NCI-H510A (cell line): ENCODE measurements around the gene IFIT3.
"Not testable (repeated sequence)": the region's sequence is repeated elsewhere in the genome, so short reads cannot be mapped to it uniquely, and the experiment has no call there.

ENCODE experiments used
- DNase-seq: peaks from one replicate; lab custom pipeline; 2025; lab: John Stamatoyannopoulos, UW

Gene IFIT3, protein sequence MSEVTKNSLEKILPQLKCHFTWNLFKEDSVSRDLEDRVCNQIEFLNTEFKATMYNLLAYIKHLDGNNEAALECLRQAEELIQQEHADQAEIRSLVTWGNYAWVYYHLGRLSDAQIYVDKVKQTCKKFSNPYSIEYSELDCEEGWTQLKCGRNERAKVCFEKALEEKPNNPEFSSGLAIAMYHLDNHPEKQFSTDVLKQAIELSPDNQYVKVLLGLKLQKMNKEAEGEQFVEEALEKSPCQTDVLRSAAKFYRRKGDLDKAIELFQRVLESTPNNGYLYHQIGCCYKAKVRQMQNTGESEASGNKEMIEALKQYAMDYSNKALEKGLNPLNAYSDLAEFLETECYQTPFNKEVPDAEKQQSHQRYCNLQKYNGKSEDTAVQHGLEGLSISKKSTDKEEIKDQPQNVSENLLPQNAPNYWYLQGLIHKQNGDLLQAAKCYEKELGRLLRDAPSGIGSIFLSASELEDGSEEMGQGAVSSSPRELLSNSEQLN

DNA sequence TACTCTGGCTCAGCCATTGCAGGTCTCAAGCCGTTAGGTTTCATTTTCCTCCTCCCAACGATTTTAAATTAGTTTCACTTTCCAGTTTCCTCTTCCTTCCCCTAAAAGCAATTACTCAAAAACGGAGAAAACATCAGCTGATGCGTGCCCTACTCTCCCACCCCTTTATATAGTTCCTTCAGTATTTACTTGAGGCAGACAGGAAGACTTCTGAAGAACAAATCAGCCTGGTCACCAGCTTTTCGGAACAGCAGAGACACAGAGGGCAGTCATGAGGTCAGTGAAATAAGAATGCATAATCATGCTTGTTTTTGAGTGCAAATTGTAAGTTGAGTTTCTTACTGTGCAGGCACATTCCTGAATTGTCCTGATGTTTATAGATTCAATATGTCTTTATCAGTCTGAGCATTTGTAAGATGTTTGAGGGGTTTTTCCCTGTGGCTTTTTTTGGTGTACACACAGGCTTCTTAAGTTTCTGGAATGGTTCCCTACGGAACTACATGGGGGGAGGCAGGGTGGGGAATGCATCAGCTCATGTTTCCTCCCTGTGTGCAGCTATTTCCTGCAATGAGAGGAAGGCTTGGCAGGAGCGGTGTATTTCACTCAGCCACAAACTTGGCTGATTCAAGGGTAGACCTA lies at the start of gene IFIT3:
Gene IFIT3, plus strand, starts transcription at position 195 of the 639 bp plus-strand sequence. Its CDS starts 77 bp downstream, at position 272.
- no peak for DNase-seq

DNA sequence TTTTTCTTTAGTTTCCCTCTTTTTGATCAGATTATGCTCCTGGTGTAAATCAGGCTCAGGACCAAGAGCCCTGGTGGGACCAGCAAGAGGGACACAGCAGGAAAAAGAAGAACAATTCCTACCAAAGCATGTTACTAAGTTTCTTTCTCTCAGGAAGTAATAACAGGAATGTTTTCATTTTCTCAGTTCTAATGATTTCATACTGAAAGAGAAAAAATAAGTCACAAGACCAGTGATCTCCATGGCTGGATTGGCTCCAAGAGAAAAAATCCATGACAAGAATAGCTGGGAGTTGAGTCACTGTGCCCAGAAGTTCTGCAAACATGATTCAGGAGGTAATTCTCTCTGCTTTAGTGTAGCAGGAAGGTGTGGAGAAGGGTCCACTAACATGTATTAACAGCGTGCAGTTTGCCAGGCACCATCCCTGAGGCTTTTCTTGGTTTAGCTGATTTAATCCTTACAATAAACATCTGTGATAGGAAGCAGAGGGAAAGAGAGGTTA lies 49.7 kb upstream of the IFIT3 start:
- DNase-seq: no peak

DNA sequence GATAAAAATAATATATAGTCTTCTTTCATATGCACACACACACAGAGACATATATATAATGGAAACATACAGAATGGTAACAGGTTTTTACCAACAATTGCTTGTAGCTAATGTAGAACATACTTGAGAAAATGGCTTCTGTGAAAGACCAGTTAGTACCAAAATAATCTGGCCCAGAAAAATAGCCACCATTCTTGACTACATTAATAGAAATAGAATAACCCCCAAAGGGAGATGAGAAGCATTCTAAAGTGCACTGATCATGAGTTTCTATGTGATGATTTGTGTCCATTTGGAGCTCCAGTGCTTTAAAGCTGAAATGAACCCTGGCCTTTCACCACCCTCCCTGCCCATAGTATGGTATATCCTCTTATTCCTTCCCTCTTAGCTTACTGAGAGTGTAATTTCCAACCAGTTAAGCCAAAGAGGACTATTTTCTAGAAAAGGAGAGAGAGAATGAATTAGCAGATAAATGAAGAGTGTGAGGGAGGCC lies 48.9 kb upstream of the IFIT3 start:
- DNase-seq: no peak

DNA sequence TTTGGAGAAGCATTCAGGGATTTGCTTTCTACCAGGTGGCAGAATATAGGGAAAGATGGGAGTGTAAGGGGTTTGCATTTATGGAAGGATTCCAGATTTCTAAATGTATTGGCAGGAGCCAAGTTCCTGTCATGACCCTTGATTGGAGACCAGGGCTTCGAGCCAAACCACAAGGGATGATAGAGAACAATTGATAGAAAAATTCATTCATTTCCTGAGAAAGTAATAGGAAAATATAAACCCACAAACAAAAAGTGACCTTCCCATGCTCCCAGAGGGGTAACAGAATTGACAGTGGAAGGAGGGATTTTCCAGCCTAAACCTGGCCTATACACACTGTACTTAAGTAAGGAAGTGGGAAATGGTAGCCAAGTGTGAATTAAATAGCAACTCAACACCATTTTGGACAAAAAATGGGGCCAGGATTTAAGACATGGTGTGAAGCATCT lies 48.4 kb upstream of the IFIT3 start:
- no peak for DNase-seq

DNA sequence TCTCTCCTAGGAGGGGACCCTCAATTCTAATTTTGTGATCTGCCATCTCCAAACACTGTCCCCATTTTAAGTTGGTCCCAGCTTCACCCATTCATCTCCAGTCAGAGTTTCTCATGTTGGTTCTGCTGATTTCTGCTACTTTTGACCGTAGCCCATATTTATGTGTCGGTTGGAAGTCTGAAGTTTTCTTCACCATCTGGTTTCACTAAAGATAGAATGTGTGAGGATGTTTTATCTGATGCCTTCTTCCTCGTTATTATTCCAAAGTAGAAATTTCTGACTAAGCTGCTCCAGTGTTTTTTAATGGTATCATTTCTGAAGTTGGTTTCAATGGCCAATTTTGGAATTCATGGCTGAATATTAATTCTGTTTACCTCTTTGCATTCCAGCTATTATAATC lies 47.3 kb upstream of the IFIT3 start:
- DNase-seq: no peak

DNA sequence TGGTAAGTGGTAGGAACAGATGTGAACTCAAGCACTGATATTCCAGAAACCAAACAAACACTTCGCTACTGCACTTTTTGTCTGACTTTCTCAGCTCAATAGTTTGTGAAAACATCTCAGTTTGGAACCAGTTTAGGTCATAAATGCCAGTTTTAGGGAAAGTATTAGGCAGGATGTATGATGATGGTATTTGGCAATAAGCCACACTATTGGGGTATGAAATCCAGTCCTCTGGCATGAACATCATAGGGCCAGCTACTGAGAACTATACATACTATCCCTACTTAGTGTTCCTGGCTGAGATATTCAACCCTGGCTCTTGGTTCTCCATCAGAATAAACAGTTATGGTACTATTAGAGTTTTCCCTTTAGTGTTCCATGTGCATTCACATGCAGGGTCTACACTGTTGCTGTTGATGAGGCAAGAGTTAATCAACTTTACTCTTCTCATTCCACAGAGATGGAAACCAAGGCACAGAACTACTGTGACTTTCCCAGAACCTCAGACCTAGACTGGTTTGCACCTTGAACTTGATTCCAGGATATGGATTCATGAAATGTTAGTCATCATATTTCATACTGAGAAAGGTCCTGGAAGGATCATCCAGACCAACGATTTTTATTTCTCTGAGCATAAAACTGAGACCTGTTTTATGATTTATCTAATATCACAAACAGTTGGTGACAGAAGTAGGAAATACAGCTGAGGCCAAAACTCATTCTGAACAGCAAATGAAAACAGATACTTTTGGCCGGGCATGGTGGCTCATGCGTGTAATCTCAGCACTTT lies 46.0 kb upstream of the IFIT3 start:
- no peak for DNase-seq

DNA sequence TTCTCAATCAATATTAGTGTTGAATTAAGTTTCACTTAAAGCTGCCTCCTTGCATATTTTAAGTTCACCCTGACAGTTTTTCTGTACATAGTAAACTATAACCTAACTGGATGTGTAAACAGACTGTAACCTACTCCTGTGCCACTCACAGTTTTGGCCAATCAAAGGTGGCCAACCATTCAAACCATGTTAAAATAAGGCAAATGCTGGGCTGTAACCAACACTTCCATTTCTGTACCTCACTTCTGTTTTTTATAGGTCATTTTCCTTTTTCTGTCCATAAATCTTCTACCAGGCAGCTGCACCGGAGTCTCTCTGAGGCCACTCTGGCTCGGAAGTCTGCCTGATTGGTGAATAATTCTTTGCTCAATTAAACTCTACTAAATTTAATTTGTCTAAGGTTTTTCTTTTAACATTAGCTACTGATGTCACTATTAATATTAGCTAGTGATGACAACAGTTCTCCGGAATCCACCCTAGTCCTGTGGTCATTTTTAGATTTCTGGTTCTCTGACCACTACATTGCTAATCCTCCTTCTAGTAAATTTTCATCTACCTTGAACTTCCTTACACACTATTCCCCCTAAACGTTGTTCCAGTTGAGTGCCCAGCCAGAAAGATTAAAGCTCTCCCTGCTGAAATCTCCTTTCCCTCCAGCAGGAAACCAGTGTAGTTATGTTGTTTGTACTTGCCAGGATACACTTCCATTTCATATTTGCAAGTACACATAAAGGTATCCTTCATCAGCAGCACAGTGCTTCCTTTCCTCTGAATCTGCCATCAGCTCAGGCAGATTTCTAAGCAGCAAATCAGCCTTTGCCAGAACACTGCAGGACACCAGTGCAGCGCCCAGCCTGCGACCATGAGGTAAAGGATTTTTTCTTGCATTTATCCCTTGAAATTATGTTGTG lies 44.5 kb upstream of the IFIT3 start:
- DNase-seq: no peak

DNA sequence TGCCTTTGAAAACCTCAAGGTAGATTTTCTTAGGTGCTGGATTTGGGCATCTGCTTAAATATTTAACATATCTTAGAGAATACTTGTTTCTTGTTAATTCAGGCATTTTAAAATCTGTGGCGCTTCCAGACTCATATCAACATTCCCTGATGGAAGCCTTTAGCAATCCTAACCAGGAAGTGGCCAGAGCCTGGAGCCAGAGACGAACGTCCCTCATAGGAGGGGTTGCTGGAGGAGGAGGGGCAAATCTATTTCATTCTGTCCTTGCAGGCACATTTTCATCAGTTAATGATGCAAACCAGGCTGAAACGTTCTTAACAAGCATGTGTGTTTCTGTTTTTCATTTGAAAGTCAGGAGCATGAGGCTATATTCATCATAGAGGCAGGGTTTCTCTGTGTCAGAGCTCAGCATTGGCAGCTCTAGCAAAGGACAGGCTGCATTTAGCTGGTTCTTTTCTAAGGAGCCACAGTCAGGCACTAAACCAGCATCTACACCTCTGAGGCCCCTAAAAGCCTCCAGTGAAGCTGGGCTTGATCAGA lies 43.8 kb upstream of the IFIT3 start:
- DNase-seq: peak; percentile 30

DNA sequence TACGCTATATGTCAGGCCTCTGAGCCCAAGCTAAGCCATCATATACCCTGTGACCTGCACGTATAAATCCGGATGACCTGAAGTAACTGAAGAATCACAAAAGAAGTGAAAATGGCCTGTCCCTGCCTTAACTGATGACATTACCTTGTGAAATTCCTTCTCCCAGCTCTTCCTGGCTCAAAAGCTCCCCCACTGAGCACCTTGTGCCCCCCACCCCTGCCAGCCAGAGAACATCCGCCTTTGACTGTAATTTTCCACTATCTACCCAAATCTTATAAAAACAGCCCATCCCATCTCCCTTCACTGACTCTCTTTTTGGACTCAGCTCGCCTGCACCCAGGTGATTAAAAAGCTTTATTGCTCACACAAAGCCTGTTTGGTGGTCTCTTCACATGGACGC lies 43.1 kb upstream of the IFIT3 start:
- not testable (repeated sequence) for DNase-seq

DNA sequence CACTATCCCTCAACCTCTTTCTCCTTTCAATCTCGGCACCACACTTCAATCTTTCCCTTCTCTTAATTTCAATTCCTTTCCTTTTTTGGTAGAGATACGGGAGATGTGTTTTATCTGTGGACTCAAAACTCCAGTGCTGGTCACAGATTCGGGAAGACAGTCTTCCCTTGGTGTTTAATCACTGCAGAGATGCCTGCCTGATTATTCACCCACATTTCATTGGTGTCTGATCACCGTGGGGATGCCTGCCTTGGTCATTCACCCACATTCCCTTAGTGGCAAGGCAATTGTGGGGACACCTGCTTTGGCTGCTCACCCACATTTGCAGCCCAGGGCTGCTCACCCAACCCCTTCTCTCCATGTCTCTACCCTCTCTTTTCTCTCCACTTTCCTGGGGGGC lies 42.5 kb upstream of the IFIT3 start:
- DNase-seq: not testable (repeated sequence)

DNA sequence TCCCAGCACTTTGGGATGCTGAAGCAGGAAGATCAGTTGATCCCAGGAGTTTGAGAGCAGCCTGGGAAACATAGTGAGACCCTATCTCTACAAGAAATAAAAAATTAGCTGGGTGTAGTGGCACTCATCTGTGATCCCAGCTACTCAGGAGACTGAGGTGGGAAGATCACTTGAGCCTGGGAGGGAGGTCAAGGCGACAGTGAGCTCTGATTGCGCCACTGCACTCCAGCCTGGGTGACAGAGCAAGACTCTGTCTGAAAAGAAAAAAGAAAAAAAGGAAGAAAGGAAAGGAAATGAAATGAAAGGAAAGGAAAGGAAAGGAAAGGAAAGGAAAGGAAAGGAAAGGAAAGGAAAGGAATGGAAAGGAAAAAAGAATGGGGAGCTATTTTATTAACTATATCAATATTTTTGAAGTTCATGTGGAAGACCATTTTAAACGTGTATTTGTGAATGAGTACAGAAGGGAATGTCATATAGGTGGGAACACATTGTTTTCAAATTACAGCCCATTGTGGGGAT lies 33.0 kb upstream of the IFIT3 start:
- DNase-seq: no peak

DNA sequence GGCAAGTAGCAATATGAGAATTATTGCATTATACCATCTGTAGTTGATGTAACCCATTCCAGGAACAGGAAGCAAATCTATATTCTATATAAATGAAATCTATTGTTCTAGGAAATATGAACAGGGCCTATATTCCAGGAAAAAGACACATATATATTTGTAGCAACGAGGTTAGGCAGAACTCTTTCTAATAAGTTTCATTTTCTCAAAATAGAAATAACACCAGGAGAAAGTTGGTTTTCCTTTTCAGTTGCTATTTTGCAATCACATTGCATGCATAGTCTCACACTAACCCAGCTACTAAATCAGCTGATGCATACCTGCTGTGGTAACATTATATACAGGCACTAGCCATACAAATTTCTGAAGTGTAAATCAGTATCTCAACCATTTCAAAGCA lies 32.2 kb upstream of the IFIT3 start:
- DNase-seq: no peak

DNA sequence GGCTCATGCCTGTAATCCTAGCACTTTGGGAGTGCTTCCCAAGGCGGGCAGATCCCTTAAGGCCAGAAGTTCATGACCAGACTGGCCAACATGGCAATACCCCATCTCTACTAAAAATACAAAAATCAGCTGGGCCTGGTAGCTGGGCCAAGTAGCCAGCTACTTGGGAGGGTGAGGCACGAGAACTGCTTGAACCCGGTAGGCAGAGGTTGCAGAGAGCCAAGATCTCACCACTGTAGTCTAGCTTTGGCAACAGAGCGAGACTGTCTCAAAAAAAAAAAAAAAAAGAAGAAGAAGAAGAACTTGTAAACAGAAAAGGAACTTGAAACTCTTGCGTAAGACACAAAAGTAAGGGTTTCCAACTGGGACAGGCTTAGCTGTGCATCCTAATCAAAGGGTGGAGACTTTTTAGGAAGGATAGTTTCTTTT lies 31.6 kb upstream of the IFIT3 start:
- DNase-seq: no peak

DNA sequence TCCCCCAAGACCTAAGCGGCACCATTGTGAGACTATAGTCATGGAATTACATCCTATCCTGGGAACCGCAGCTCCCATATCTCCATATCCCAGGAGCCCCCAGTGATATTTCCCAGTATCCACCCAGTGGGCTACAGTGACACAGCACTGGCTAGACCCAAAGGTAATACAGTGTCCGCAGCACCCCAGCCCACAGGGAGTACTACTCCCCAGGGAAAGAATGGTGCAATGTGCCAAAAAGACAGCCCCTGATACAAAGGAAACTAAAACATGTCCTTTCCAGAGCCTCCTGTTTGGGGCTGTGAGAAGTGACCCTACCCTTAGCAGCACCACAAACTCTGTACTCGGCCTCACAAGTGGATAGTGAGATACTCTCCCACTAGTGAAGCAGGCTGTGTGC lies 30.4 kb upstream of the IFIT3 start:
- DNase-seq: no peak

DNA sequence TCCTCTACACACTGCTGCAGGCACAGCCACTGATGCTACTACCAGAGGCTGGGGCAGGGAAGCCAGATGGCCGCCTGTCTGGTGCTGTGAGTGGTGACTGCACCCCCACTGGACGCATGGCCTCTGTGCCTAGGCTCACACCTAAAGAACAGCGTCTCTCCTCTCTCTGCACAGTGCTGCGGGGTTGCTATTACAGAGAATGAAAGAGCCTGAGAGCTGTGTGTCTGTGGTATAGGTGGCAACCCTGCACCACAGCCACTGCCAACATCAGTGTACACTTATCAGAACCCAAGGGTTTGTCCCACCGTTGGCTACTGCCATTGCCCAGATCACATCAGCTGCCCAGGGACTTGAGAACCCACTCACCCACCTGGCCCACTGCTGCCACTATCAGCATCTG lies 30.0 kb upstream of the IFIT3 start:
- no peak for DNase-seq

DNA sequence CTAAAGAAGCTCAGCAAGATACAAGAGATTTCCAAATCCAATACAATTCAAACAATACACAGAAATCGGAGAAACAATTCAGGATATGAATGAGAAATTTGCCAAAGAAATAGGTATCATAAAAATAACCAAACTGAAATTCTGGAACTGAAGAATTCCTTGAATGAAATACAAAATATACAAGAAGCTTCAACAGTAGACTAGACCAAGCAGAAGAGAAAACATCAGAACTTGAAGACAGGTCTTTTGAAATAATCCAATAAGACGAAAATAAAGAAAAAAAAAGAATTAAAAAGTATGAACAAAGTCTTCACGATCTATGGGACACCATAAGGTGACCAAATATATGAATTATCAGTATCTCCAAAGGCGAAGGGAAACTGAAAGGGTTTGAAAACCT lies 28.8 kb upstream of the IFIT3 start:
- DNase-seq: no peak

DNA sequence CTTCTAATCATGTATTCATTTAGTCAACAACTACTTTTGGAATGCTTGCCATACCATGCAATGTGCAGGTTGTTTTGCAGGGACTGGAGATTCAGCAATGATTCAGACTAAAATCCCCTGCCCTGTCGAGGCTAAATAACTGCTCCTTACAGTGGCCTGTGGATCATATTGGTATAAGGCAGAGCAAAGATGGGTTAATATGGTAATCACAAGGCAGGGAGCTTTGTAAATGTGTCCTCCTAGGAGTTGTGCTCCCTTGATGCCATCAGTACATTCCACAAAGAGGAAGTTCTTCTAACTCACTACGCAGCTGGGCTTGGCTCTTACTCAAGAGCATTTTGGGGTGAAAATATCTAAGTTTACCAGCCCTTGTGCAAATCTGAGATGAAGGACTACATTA lies 26.6 kb upstream of the IFIT3 start:
- no peak for DNase-seq

DNA sequence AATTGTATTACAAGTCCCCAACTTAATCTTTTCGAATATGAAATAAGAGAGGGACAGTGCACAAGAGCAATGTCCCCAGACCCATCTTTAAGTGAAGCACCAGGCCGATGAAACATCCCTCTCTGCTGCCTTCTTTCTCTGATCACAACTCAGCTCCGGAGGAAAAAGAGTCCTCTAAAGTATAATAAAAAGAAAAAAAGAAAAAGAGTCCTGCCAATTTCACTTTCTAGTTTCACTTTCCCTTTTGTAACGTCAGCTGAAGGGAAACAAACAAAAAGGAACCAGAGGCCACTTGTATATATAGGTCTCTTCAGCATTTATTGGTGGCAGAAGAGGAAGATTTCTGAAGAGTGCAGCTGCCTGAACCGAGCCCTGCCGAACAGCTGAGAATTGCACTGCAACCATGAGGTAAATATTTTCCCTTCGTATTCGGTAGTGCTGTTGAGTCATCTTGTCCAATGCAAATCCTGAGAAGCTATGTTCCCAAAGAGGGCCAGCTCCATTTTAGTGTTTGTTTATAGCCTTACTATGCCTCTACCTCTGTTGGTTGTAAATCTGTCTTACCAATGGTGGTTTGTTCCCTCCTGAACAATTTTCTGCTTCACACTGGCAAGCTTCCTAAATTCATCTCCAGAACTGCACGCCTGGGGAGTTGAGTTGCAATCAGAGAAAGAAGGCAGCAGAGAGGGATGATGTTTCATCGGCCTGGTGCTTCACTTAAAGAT lies 25.9 kb upstream of the IFIT3 start, which contains the start of gene IFIT2:
Gene IFIT2, plus strand, starts transcription at position 326 of the 725 bp plus-strand sequence. Its CDS starts 78 bp downstream, at position 404.
- DNase-seq: peak; percentile 22

DNA sequence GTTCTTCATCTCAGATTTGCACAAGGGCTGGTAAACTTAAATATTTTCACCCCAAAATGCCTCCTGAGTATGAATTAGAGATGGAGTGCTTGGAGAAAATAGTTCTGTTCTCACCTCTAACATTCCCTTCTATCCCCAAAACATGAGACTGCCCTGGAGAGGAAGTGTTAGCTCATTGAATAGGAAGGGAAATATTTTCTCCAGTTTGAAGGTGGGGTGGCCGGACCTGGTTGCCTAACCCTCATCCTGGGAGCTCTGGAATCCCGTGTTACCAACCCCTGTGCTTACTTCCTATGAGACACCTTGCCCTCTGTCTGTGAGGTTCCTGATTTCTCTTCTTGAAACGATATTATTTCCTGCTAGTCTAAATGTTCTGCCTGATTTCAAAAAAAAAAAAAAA lies 25.2 kb upstream of the IFIT3 start:
- no peak for DNase-seq

DNA sequence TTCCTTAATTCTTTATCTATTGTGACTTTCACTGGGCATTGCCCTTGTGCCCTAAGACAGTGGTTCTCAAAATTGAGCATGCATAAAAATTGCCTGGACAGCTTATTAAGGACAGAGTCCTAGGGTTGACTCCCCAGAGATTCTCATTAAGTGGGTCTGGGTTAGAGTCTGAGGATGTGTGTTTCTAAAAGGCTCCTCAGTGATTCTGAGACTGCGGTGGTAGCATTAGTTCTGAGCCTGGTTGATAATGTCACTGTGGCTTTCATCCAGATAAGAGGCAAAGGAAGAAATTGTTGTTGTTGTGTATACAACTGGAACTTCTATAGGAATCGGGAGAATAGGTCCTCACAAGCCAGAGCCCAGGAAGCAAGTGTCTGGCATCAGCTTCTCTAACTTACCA lies 24.6 kb upstream of the IFIT3 start:
- DNase-seq: no peak
